PC-9 (cell line): Measurements from ENCODE around the gene CNBP. TPM values are rescaled to one million over a fixed set of nuclear protein-coding genes. Genes with fewer than 3 reads are reported as not detected.

Experiments
- BruUV-seq: library from RNA; stranded (reverse); fragments of 400-500 nt; replicated peaks from 2 replicates; lab custom pipeline; 2021; lab: Mats Ljungman, UMichigan
- CTCF ChIA-PET: fragments of 300-600 bp; sonication (Branson Sonifier 250); formaldehyde crosslinking; loops from one replicate; lab custom pipeline; 2022; ENCODE audit warnings: antibody characterized with exemption; lab: Charles Lee
- POLR2A ChIA-PET: fragments of 300-600 bp; sonication (Branson Sonifier 250); formaldehyde crosslinking; loops from one replicate; lab custom pipeline; 2022; ENCODE audit warnings: antibody characterized with exemption; ENCODE audit not compliant: unreplicated experiment; lab: Charles Lee
- DNase-seq, 2 experiments: peaks; one replicate each; pipeline versions ENCODE4 v3.0.0 to v3.0.0-alpha.2; 2015 to 2022; ENCODE audit warnings: mixed read lengths in 1 of 2
- H2AFZ ChIP-seq: fragments of 200-600 bp; sonication (generic); 2 replicates; pipeline ENCODE4 v1.8.1; 2017; ENCODE audit warnings: antibody characterized with exemption
- H3F3A ChIP-seq: fragments of 200-600 bp; sonication (generic); 2 replicates; pipeline ENCODE4 v1.8.1; 2017; ENCODE audit warnings: antibody characterized with exemption, mild to moderate bottlenecking, low read depth; ENCODE audit not compliant: insufficient read depth
- H3K27ac ChIP-seq: fragments of 200-600 bp; sonication (generic); 2 replicates; pipeline ENCODE4 v1.6.1; 2016; ENCODE audit warnings: mixed run types
- H3K27me3 ChIP-seq: fragments of 200-600 bp; sonication (generic); 2 replicates; pipeline ENCODE4 v1.6.1; 2016; ENCODE audit warnings: low read depth, mixed run types; ENCODE audit not compliant: insufficient read depth
- H3K36me3 ChIP-seq: fragments of 200-600 bp; sonication (generic); 2 replicates; pipeline ENCODE4 v1.6.1; 2016; ENCODE audit warnings: low read depth, mixed run types
- H3K4me1 ChIP-seq: fragments of 200-600 bp; sonication (generic); replicated peaks from 2 replicates; pipeline ENCODE4 v1.6.1; 2016; ENCODE audit warnings: mixed run types; ENCODE audit not compliant: insufficient read depth
- H3K4me2 ChIP-seq: fragments of 200-600 bp; sonication (generic); 2 replicates; pipeline ENCODE4 v1.6.1; 2017; ENCODE audit warnings: mixed run types
- H3K4me3 ChIP-seq: fragments of 200-600 bp; sonication (generic); 2 replicates; pipeline ENCODE4 v1.6.1; 2016; ENCODE audit warnings: mixed run types
- H3K79me2 ChIP-seq: fragments of 200-600 bp; sonication (generic); 2 replicates; pipeline ENCODE4 v1.6.1; 2017; ENCODE audit warnings: low read depth, mixed run types
- H3K9me2 ChIP-seq: fragments of 200-600 bp; sonication (generic); 2 replicates; pipeline ENCODE4 v1.8.1; 2017; ENCODE audit warnings: mild to moderate bottlenecking; ENCODE audit not compliant: insufficient read depth
- H3K9me3 ChIP-seq: fragments of 200-600 bp; sonication (generic); 2 replicates; pipeline ENCODE4 v1.8.1; 2016; ENCODE audit warnings: low read depth; ENCODE audit not compliant: insufficient read depth
- H4K20me1 ChIP-seq: fragments of 200-600 bp; sonication (generic); 2 replicates; pipeline ENCODE4 v1.8.1; 2017; ENCODE audit not compliant: insufficient read depth
- CTCF ChIP-seq: fragments of 200-600 bp; sonication (generic); conservative IDR thresholded peaks from 2 replicates; pipeline ENCODE4 v1.6.1; 2017; ENCODE audit warnings: mixed run types, antibody characterized with exemption, mild to moderate bottlenecking, moderate library complexity
- EZH2 ChIP-seq: fragments of 200-600 bp; sonication (generic); IDR thresholded peaks from 2 replicates; pipeline ENCODE4 v1.8.0; 2017; ENCODE audit warnings: antibody characterized with exemption, low read depth
- intact Hi-C: fragments of 100-400 bp; cut with micrococcal nuclease; formaldehyde crosslinking; loops from one replicate; pipeline ENCODE4 v1.10.0; 2022; ENCODE audit not compliant: unreplicated experiment
- total RNA-seq: library from RNA; stranded (reverse); gene quantifications from 2 replicates; pipeline ENCODE4 v1.2.3, GENCODE V29; 2021

The CNBP gene
- total RNA-seq, 1 experiment from 2014 or later: 265 TPM

GRCh38 chr3:129126726-129127280, 56.9 kb downstream of the CNBP start:
- no peak for DNase-seq
- intact Hi-C loops: no loop called here
- BruUV-seq: no TSS peak
- Histone ChIP-seq H3K4me1 (no peaks in the 10 kb centered on the region), H3K4me3 (no peak overlapping the region), H3K9me2 (no peaks in the 10 kb centered on the region), H3K27me3 (no peaks in the 10 kb centered on the region), H3K79me2 (no peaks in the 10 kb centered on the region), H3K27ac (no peak overlapping the region), H4K20me1 (no peaks in the 10 kb centered on the region), H3K4me2 (no peak overlapping the region), H2AFZ (no peak overlapping the region), H3K9me3 (no peaks in the 10 kb centered on the region), H3K36me3 (0 out of 2 replicates have a peak, but pooled peaks cover 5% of the 10 kb centered on the region), H3F3A (peaks cover 21% of the 10 kb centered on the region; the same call in 1 of the 2 replicates)
- no peak for TF ChIP-seq EZH2
- TF ChIP-seq CTCF: no peak
- ChIA-PET CTCF (no interaction called here), POLR2A (no interaction called here)

GRCh38 chr3:129123314-129124060, 60.2 kb downstream of the CNBP start:
- DNase-seq: peak in 1 of 2 experiments; percentile 62
- H3K9me3 ChIP-seq: no peaks in the 10 kb centered on the region
- H3K4me1 ChIP-seq: peaks cover 14% of the 10 kb centered on the region
- H3K36me3 ChIP-seq: no peaks in the 10 kb centered on the region
- H3K9me2 ChIP-seq: no peaks in the 10 kb centered on the region
- ChIA-PET POLR2A (interaction anchor here (0.6 kb wide), 2 partner anchors 107 to 472 kb away, joined by 3 to 18 read pairs; no protein-coding TSS in a partner anchor), CTCF (no interaction called here)
- no peak for TF ChIP-seq CTCF
- no peak for TF ChIP-seq EZH2
- H2AFZ ChIP-seq: no peak overlapping the region
- H3K4me3 ChIP-seq: no peak overlapping the region
- peaks cover 43% of the 10 kb centered on the region for H3F3A ChIP-seq
- intact Hi-C loops: loop anchor here (5.0 kb wide), 1 partner anchor 66 kb away; no protein-coding TSS in a partner anchor
- H3K4me2 ChIP-seq: no peak overlapping the region
- no peak overlapping the region for H3K27ac ChIP-seq
- no TSS peak for BruUV-seq
- H3K27me3 ChIP-seq: no peaks in the 10 kb centered on the region
- peaks cover 18% of the 10 kb centered on the region for H3K79me2 ChIP-seq
- peaks cover 7% of the 10 kb centered on the region; the same call in 1 of the 2 replicates for H4K20me1 ChIP-seq

GRCh38 chr3:129122412-129123011, 61.2 kb downstream of the CNBP start:
- Histone ChIP-seq H3K9me3 (no peaks in the 10 kb centered on the region), H2AFZ (no peak overlapping the region), H3K79me2 (peaks cover 27% of the 10 kb centered on the region), H3K4me3 (peak overlapping the region; percentile 56; the same call in 1 of the 2 replicates), H3K27me3 (no peaks in the 10 kb centered on the region), H3K4me2 (peak overlapping the region; percentile 65; the same call in 1 of the 2 replicates), H3K4me1 (peaks cover 17% of the 10 kb centered on the region), H3K36me3 (0 out of 2 replicates have a peak, but pooled peaks cover 5% of the 10 kb centered on the region), H4K20me1 (peaks cover 10% of the 10 kb centered on the region; the same call in 1 of the 2 replicates), H3F3A (peaks cover 43% of the 10 kb centered on the region), H3K9me2 (no peaks in the 10 kb centered on the region), H3K27ac (no peak overlapping the region)
- TF ChIP-seq CTCF: no peak
- no peak for TF ChIP-seq EZH2
- TSS peak; percentile 11 for BruUV-seq
- peak in 1 of 2 experiments; percentile 7 for DNase-seq
- ChIA-PET POLR2A (interaction anchor here (0.6 to 0.7 kb wide), 3 partner anchors 471 to 1066 kb away, joined by 4 to 18 read pairs (median 6); no protein-coding TSS in a partner anchor), CTCF (interaction anchor here (0.8 to 1.4 kb wide), 2 partner anchors 123 to 144 kb away, joined by 5 to 16 read pairs; no protein-coding TSS in a partner anchor)
- intact Hi-C loops: loop anchor here (5.0 kb wide), 1 partner anchor 65 kb away; no protein-coding TSS in a partner anchor
